ENCODE measurements around the gene IYD.

Gene IYD

GRCh38 chr6:150325066-150325772 is 43.6 kb upstream of the IYD start:
- Histone ChIP-seq H3K27me3 (replicated peaks) (peaks cover 4% of the 10 kb centered on the region), H3K4me3 (ENCODE audit: low read depth, low read length) (no peak overlapping the region), H3K36me3 (replicated peaks) (no peaks in the 10 kb centered on the region), H3K27ac (no peak overlapping the region)
- DNase-seq = no peak
- TF ChIP-seq, protein P1, sequence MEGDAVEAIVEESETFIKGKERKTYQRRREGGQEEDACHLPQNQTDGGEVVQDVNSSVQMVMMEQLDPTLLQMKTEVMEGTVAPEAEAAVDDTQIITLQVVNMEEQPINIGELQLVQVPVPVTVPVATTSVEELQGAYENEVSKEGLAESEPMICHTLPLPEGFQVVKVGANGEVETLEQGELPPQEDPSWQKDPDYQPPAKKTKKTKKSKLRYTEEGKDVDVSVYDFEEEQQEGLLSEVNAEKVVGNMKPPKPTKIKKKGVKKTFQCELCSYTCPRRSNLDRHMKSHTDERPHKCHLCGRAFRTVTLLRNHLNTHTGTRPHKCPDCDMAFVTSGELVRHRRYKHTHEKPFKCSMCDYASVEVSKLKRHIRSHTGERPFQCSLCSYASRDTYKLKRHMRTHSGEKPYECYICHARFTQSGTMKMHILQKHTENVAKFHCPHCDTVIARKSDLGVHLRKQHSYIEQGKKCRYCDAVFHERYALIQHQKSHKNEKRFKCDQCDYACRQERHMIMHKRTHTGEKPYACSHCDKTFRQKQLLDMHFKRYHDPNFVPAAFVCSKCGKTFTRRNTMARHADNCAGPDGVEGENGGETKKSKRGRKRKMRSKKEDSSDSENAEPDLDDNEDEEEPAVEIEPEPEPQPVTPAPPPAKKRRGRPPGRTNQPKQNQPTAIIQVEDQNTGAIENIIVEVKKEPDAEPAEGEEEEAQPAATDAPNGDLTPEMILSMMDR (IDR thresholded peaks at IDR 0.05; ENCODE audit: low read depth, low read length, missing control alignments) = no peak
- in situ Hi-C loops (cut with HindIII; ENCODE audit: low pct_ligation_motif_present, low sequenced_read_pairs) = no loop called here

- no peak for DNase-seq
- no peak overlapping the region for H3K4me3 ChIP-seq (ENCODE audit: low read depth, low read length)
- H3K36me3 ChIP-seq (replicated peaks) = no peaks in the 10 kb centered on the region
- TF ChIP-seq, protein P1 (IDR thresholded peaks at IDR 0.05; ENCODE audit: low read depth, low read length, missing control alignments) = no peak
- H3K27ac ChIP-seq = no peak overlapping the region
- in situ Hi-C loops (cut with HindIII; ENCODE audit: low pct_ligation_motif_present, low sequenced_read_pairs) = no loop called here
- peaks cover 3% of the 10 kb centered on the region for H3K27me3 ChIP-seq (replicated peaks)
Observed at GRCh38 chr6:150327117-150327774, 41.6 kb upstream of the IYD start.

DNA sequence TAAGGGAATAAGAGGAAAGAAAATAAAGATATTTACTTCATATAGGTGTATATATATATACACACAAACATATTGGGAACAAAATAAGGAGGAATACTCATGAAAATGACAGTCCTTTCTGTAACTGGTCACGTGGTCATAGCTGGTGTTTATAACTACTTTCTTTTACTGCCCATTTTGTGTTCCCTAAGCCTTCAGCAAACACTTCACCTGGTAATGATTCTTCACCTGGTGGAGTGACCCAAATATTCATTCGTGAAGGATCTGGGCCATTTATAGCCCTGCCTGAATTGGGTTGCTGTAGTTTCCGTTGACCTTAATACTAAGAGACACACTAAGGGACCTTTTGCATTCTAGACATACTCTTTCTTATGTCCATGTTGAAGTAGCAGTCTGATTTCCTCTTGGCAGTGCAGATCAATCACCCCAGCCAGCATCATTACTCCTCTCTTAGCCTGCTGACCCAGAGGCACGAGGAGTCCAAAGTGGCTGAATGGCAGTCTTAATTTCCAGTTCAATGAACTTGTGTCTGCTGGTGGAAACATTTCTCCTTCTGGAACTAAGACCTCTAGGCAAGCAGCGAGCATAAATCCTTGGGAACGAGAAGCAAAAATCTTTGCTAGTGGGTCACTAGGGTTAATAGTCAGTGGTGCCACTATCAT is 39.9 kb upstream of the IYD start:
- TF ChIP-seq, protein P1 (IDR thresholded peaks at IDR 0.05; ENCODE audit: low read depth, low read length, missing control alignments) = no peak
- Histone ChIP-seq H3K27me3 (replicated peaks) (peaks cover 3% of the 10 kb centered on the region), H3K4me3 (ENCODE audit: low read depth, low read length) (no peak overlapping the region), H3K36me3 (replicated peaks) (no peaks in the 10 kb centered on the region), H3K27ac (no peak overlapping the region)
- in situ Hi-C loops (cut with HindIII; ENCODE audit: low pct_ligation_motif_present, low sequenced_read_pairs) = no loop called here
- DNase-seq = no peak

DNA sequence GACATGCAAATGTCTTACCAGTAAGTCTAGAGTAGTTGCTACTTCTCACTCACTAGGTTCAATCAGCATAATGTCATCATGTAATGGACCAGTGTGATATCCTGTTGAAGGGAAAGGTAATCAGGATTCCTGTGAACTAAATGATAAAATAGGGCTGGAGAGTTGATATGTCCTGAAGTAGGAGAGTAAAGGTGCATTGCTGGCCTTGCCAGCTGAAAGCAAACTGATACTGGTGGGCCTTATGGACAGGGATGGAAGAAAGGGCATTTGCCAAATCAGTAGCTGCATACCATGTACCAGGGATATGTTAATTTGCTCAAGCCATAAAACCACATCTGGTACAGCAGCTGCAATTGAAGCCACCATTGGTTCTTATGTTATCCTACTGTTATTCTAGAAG is 37.5 kb upstream of the IYD start:
- TF ChIP-seq, protein P1 (IDR thresholded peaks at IDR 0.05; ENCODE audit: low read depth, low read length, missing control alignments) = no peak
- in situ Hi-C loops (cut with HindIII; ENCODE audit: low pct_ligation_motif_present, low sequenced_read_pairs) = no loop called here
- peaks cover 3% of the 10 kb centered on the region for H3K27me3 ChIP-seq (replicated peaks)
- no peak overlapping the region for H3K27ac ChIP-seq
- DNase-seq = no peak
- H3K4me3 ChIP-seq (ENCODE audit: low read depth, low read length) = no peak overlapping the region
- no peaks in the 10 kb centered on the region for H3K36me3 ChIP-seq (replicated peaks)

GRCh38 chr6:150332939-150333584 is 35.8 kb upstream of the IYD start:
- no peaks in the 10 kb centered on the region for H3K36me3 ChIP-seq (replicated peaks)
- DNase-seq = no peak
- TF ChIP-seq, protein P1 (IDR thresholded peaks at IDR 0.05; ENCODE audit: low read depth, low read length, missing control alignments) = no peak
- H3K27ac ChIP-seq = no peak overlapping the region
- H3K4me3 ChIP-seq (ENCODE audit: low read depth, low read length) = no peak overlapping the region
- H3K27me3 ChIP-seq (replicated peaks) = peaks cover 3% of the 10 kb centered on the region
- in situ Hi-C loops (cut with HindIII; ENCODE audit: low pct_ligation_motif_present, low sequenced_read_pairs) = no loop called here
